ENCODE results near the gene SPAG16.

DNA sequence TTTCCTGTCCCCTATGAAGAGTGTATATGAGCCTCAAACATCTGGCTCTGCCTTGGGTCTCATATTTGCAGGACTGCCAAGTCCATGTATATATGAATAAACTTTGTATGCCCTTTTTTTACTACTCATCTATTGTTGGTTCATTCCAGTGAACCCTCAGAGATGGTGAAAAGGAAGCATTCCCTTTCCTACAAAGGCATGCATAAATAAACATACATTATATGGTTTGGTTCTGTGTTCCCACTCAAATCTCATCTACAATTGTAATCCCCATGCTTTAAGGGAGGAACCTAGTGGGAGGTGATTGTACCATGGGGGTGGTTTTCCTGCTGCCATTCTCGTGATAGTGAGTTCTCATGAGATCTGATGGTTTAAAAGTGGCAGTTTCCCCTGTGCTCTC is 534.2 kb downstream of the SPAG16 start:
- TF ChIP-seq CTCF (IDR thresholded peaks at IDR 0.05; ENCODE audit: low read length) = no peak
- TF ChIP-seq EZH2 (IDR thresholded peaks at IDR 0.05; ENCODE audit: borderline replicate concordance, low read length) = no peak

Measured in OCI-LY1 (cell line).